Subcutaneous adipose tissue (tissue), 4 donors: Measurements from ENCODE around the gene TAGLN3. TPM values are rescaled to one million over a fixed set of nuclear protein-coding genes. Genes with fewer than 3 reads are reported as not detected.

Experiments used
- CTCF ChIP-seq: fragments of 450-650 bp; IDR thresholded peaks from one replicate; pipeline ENCODE4 v1.5.1; 2016; ENCODE audit warnings: low read depth, mild to moderate bottlenecking, control low read depth, antibody characterized with exemption, moderate library complexity
- total RNA-seq, 4 donors: library from RNA; depleted of rRNA; stranded (reverse); fragments of >200 nt; gene quantifications; one replicate each; pipeline ENCODE4 v1.1.0, GENCODE V29; 2016

TAGLN3 gene
- not detected for total RNA-seq

GRCh38 chr3:111998636-111999483 lies at the start of gene TAGLN3:
Gene TAGLN3, plus strand, starts transcription at chr3:111998922. Its CDS starts 501 bp downstream, at chr3:111999423.
- TF ChIP-seq CTCF = no peak

GRCh38 chr3:111949712-111950111 lies 49.0 kb upstream of the TAGLN3 start:
- TF ChIP-seq CTCF = no peak

GRCh38 chr3:111951032-111951431 lies 47.7 kb upstream of the TAGLN3 start:
- no peak for TF ChIP-seq CTCF

GRCh38 chr3:111952086-111952485 lies 46.6 kb upstream of the TAGLN3 start:
- no peak for TF ChIP-seq CTCF

GRCh38 chr3:111952866-111953450 lies 45.8 kb upstream of the TAGLN3 start:
- no peak for TF ChIP-seq CTCF

GRCh38 chr3:111954228-111954990 lies 44.3 kb upstream of the TAGLN3 start:
- TF ChIP-seq CTCF = no peak

GRCh38 chr3:111955876-111956275 lies 42.8 kb upstream of the TAGLN3 start:
- no peak for TF ChIP-seq CTCF
